ENCODE data around the gene SEC14L1.

DNA sequence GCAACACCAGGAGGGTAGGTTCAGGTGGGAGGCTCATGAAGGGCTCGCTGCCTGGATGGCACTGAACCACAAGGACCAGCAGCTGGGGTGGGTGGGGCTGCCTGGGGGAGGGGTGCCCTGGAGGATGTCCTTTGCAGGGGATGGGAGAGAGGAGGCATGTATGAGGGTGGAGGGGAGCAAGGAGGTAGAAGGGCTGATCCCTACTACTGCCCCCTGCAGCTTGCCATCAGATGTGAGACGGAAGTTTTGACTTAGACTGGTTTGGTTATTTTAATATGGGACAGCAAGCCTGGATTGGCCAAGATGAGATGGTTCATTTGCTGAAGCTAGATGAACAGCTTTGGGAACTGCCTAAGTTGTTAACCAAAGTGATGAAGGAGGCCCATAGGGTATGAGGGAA lies 115.9 kb downstream of the SEC14L1 start:
- TF ChIP-seq CTCF (IDR thresholded peaks at IDR 0.05; ENCODE audit: insufficient read depth, low read depth, low read length), result peak; percentile 5
- no peak for TF ChIP-seq EZH2 (IDR thresholded peaks at IDR 0.05; ENCODE audit: insufficient read depth, low read length)
